ENCODE measurements around the gene ARX. TPM values are rescaled to one million over a fixed set of nuclear protein-coding genes. Genes with fewer than 3 reads are reported as not detected.

The ARX gene
- total RNA-seq, 1 experiment from 2014 or later, result not detected

DNA sequence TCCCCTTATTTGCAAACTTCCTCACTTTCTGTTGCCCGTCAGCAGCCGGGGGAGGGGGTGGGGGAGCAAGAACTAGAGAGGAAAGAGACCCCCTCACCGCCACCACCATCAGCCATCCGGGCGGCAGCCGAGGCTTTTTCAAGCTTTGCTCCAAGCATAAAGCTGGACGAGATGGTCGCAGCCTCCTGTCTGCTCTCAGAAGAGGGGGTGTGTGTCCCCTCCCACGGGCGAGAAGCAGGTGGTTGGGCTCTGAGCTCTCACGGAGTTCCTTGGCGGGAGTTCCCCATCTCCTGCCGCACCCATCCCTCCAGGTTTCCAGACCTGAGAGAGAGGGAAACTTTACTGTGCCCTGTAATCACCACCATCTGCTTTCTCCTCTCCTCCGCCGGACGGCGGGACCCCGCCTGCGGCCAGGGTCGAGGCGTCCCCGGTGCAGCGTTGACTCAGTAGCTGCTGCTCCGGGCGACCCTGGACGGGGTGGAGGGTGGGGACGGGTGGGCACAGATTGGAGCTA, 4.7 kb upstream of the ARX start:
- no peaks in the 10 kb centered on the region for H3K79me2 ChIP-seq (ENCODE audit: low read length)
- no peak overlapping the region for H3K27ac ChIP-seq (ENCODE audit: low read length)
- H3K4me2 ChIP-seq (ENCODE audit: low read depth, low read length, poor library complexity, severe bottlenecking), result peak overlapping the region; percentile 16
- H3K36me3 ChIP-seq (ENCODE audit: insufficient read depth, low read length), result no peaks in the 10 kb centered on the region
- DNase-seq, result no peak
- no peak overlapping the region for H2AFZ ChIP-seq (ENCODE audit: low read length)
- no peak overlapping the region for H3K9ac ChIP-seq (ENCODE audit: low read length)
- no peaks in the 10 kb centered on the region for H3K9me3 ChIP-seq (ENCODE audit: low read length)
- H3K9me2 ChIP-seq (replicated peaks; ENCODE audit: insufficient read depth, low read length), result no peaks in the 10 kb centered on the region
- H3K27me3 ChIP-seq (ENCODE audit: low read length), result no peaks in the 10 kb centered on the region
- no peak overlapping the region for H3K4me3 ChIP-seq (ENCODE audit: low read length)
- H3K4me1 ChIP-seq (ENCODE audit: low read length), result no peaks in the 10 kb centered on the region
- no peaks in the 10 kb centered on the region for H4K20me1 ChIP-seq (ENCODE audit: insufficient read depth, low read depth, low read length)

DNA sequence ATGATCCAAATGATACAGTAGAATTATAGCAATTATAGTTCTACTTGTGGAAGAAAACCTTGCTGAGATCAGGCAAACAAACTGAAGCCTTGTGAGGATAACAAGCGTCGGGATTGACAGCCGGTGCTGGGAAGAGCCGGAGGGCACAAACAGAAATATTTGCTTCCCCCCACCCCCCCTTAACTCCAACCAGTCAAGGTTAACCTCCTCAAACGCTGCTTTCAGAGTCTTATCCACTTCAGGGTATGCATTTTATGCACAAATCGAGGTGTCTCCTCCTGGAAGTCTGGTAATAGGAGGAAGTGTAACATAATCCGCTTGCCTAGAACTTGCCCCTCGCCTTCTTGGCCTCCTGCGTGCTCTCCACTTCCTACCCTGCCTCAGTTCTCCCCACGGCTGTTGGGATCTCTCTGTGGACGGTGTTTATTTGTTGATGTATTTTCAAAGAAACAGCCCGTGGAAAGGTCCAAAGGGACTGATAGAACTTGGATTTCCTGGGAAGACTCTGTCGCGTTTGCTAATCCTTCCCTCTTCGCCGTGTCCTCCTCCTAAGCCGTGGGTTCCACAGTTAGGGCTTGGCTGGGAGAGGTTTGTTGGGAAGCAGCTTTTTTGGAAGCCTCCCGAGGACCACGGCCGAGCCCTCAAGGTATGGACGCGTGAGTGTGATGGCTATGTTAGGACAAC, 4.1 kb upstream of the ARX start:
- Histone ChIP-seq H4K20me1 (ENCODE audit: insufficient read depth, low read depth, low read length) (no peaks in the 10 kb centered on the region), H3K4me2 (ENCODE audit: low read depth, low read length, poor library complexity, severe bottlenecking) (no peak overlapping the region), H3K36me3 (ENCODE audit: insufficient read depth, low read length) (no peaks in the 10 kb centered on the region), H3K4me3 (ENCODE audit: low read length) (no peak overlapping the region), H3K4me1 (ENCODE audit: low read length) (no peaks in the 10 kb centered on the region), H3K79me2 (ENCODE audit: low read length) (no peaks in the 10 kb centered on the region), H3K27me3 (ENCODE audit: low read length) (no peaks in the 10 kb centered on the region), H3K9ac (ENCODE audit: low read length) (no peak overlapping the region), H3K9me2 (replicated peaks; ENCODE audit: insufficient read depth, low read length) (no peaks in the 10 kb centered on the region), H2AFZ (ENCODE audit: low read length) (no peak overlapping the region), H3K27ac (ENCODE audit: low read length) (no peak overlapping the region), H3K9me3 (ENCODE audit: low read length) (no peaks in the 10 kb centered on the region)
- DNase-seq, result no peak

DNA sequence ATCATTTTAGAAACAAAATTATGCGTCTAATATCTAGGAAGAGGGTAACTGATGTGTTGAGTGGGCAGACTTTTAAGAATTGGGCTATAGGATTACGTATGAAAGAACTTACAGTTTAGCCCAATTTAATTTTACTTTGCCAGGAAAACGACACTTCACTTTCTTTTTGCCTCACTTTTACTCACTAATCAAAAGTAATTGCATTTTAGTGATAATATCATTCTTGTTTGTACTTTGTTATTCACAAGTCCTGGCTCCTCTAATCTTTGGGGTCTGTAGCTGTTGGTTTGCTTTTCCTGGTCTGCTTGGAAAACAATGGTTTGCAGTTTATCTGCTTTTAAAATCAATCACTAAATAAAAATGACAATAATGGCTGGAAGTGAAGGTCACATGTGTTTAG, 2.9 kb upstream of the ARX start:
- Histone ChIP-seq H3K9me3 (ENCODE audit: low read length) (no peaks in the 10 kb centered on the region), H3K27ac (ENCODE audit: low read length) (no peak overlapping the region), H2AFZ (ENCODE audit: low read length) (no peak overlapping the region), H4K20me1 (ENCODE audit: insufficient read depth, low read depth, low read length) (no peaks in the 10 kb centered on the region), H3K4me2 (ENCODE audit: low read depth, low read length, poor library complexity, severe bottlenecking) (no peak overlapping the region), H3K4me3 (ENCODE audit: low read length) (no peak overlapping the region), H3K36me3 (ENCODE audit: insufficient read depth, low read length) (no peaks in the 10 kb centered on the region), H3K79me2 (ENCODE audit: low read length) (no peaks in the 10 kb centered on the region), H3K9me2 (replicated peaks; ENCODE audit: insufficient read depth, low read length) (no peaks in the 10 kb centered on the region), H3K4me1 (ENCODE audit: low read length) (no peaks in the 10 kb centered on the region), H3K27me3 (ENCODE audit: low read length) (no peaks in the 10 kb centered on the region), H3K9ac (ENCODE audit: low read length) (no peak overlapping the region)
- DNase-seq, result no peak

DNA sequence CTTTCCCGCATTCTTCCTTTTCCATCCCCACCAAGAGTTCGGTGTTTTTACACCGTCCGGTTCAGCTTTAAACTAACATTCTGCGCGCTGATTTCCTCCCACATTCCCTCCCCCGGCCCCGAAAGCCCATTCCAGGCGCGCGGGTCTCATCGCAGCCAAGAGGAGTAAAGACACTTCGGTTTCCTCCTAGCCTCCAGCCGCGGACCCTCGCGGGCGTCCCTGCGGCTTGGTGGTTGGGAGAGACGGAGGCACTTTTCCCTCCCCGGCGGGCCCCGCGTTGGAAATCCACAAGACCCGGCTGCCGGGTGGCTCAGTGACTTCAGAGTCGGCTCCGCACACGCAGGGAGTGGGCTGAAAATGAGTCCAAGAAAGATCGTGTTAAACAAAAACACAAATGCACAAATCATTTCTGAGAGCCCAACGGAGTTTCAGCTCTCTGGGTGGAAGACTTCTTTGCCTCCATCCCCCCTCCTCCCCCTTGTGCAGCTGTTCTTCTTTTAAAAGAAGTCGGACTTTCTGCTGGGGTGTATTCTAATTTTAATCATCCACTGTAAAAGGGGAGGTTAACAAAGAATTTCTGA, 2.0 kb upstream of the ARX start:
- Histone ChIP-seq H3K27ac (ENCODE audit: low read length) (no peak overlapping the region), H3K9me3 (ENCODE audit: low read length) (no peaks in the 10 kb centered on the region), H3K36me3 (ENCODE audit: insufficient read depth, low read length) (no peaks in the 10 kb centered on the region), H3K9ac (ENCODE audit: low read length) (no peak overlapping the region), H4K20me1 (ENCODE audit: insufficient read depth, low read depth, low read length) (no peaks in the 10 kb centered on the region), H3K9me2 (replicated peaks; ENCODE audit: insufficient read depth, low read length) (no peaks in the 10 kb centered on the region), H3K4me2 (ENCODE audit: low read depth, low read length, poor library complexity, severe bottlenecking) (no peak overlapping the region), H2AFZ (ENCODE audit: low read length) (no peak overlapping the region), H3K27me3 (ENCODE audit: low read length) (no peaks in the 10 kb centered on the region), H3K4me3 (ENCODE audit: low read length) (no peak overlapping the region), H3K79me2 (ENCODE audit: low read length) (no peaks in the 10 kb centered on the region), H3K4me1 (ENCODE audit: low read length) (no peaks in the 10 kb centered on the region)
- DNase-seq, result no peak

DNA sequence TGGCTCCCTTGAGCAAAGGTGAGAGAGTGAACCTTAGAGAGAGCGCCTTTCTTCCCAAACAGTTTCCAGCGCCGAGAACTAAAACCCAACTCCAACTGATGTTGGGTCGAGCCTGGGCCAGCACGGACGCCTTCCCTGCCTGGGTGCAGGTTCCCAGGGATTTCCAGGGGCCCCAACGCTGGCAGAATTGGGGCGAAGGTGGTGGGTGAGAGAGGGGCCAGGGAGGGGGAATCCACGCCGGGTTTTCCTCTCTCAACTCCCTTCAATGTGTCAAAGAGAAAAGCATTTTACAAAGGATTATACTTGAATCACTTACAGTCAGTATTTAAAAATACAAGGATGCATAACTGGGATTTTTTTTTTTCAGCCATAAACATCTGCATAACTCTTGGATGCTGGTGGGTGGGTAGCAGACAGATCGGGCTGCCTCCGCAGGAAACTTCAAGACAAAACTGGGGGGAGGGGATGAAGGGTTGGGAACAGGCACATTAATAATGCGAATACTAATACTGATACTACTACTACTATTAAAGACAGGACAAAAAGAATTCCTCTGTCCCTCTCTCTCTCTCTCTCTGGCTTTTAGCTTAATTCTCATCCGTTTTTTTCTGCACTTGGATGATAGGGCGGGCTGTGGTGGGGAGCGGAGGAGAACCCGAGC, 1.3 kb upstream of the ARX start:
- H3K4me1 ChIP-seq (ENCODE audit: low read length), result no peaks in the 10 kb centered on the region
- H3K36me3 ChIP-seq (ENCODE audit: insufficient read depth, low read length), result no peaks in the 10 kb centered on the region
- no peak overlapping the region for H3K9ac ChIP-seq (ENCODE audit: low read length)
- H4K20me1 ChIP-seq (ENCODE audit: insufficient read depth, low read depth, low read length), result no peaks in the 10 kb centered on the region
- no peak for DNase-seq
- no peaks in the 10 kb centered on the region for H3K79me2 ChIP-seq (ENCODE audit: low read length)
- no peaks in the 10 kb centered on the region for H3K27me3 ChIP-seq (ENCODE audit: low read length)
- H3K4me3 ChIP-seq (ENCODE audit: low read length), result no peak overlapping the region
- no peaks in the 10 kb centered on the region for H3K9me3 ChIP-seq (ENCODE audit: low read length)
- H3K4me2 ChIP-seq (ENCODE audit: low read depth, low read length, poor library complexity, severe bottlenecking), result no peak overlapping the region
- H3K9me2 ChIP-seq (replicated peaks; ENCODE audit: insufficient read depth, low read length), result no peaks in the 10 kb centered on the region
- no peak overlapping the region for H2AFZ ChIP-seq (ENCODE audit: low read length)
- no peak overlapping the region for H3K27ac ChIP-seq (ENCODE audit: low read length)

DNA sequence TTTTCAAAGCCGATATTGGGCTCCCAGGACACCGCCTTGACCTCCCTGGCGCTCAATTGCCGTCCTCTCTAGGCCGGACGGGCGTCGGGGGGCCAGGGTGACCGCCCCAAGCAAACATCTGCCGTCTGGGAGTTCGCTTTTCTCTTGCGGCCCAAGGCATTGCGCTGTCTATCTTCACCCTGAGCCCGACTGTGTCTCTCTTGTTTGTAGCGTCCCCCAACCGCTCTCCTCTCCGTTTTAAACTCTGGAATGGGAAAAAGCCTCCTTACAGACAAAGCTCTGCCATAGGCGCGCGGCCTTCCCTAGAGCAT, 551 bp upstream of the ARX start:
- Histone ChIP-seq H3K27ac (ENCODE audit: low read length) (no peak overlapping the region), H3K4me1 (ENCODE audit: low read length) (no peaks in the 10 kb centered on the region), H3K9ac (ENCODE audit: low read length) (no peak overlapping the region), H2AFZ (ENCODE audit: low read length) (no peak overlapping the region), H4K20me1 (ENCODE audit: insufficient read depth, low read depth, low read length) (no peaks in the 10 kb centered on the region), H3K27me3 (ENCODE audit: low read length) (no peaks in the 10 kb centered on the region), H3K9me2 (replicated peaks; ENCODE audit: insufficient read depth, low read length) (no peaks in the 10 kb centered on the region), H3K36me3 (ENCODE audit: insufficient read depth, low read length) (no peaks in the 10 kb centered on the region), H3K79me2 (ENCODE audit: low read length) (no peaks in the 10 kb centered on the region), H3K4me3 (ENCODE audit: low read length) (no peak overlapping the region), H3K4me2 (ENCODE audit: low read depth, low read length, poor library complexity, severe bottlenecking) (no peak overlapping the region), H3K9me3 (ENCODE audit: low read length) (no peaks in the 10 kb centered on the region)
- DNase-seq, result no peak

DNA sequence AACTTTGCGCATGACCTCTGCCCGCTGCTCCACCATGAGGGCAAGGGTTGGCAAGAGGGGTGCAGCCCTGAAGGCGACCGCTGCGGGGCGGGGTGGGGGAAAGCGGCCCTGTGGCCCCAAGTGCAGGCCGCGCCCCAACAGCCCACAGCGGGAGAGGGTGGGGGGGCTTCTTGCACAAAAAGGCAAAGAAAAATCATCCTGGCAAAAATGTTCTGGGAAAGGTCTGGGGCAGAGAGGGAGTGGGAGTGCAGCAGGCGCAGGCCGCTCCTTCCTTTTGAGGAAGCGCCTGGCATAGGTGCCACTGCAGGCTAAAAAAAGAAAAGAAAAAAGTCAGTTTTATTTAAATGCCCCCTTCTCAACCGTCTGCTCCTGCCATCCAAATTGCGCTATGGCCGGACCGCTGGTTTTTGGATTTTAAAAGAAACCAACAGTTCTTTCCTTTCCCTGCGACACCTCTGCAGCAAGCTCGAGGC, 1.4 kb downstream of the ARX start:
- H3K9me2 ChIP-seq (replicated peaks; ENCODE audit: insufficient read depth, low read length), result no peaks in the 10 kb centered on the region
- H3K36me3 ChIP-seq (ENCODE audit: insufficient read depth, low read length), result no peaks in the 10 kb centered on the region
- no peak overlapping the region for H3K27ac ChIP-seq (ENCODE audit: low read length)
- no peaks in the 10 kb centered on the region for H3K79me2 ChIP-seq (ENCODE audit: low read length)
- no peak overlapping the region for H3K4me3 ChIP-seq (ENCODE audit: low read length)
- H3K9me3 ChIP-seq (ENCODE audit: low read length), result no peaks in the 10 kb centered on the region
- no peak overlapping the region for H3K4me2 ChIP-seq (ENCODE audit: low read depth, low read length, poor library complexity, severe bottlenecking)
- no peak overlapping the region for H2AFZ ChIP-seq (ENCODE audit: low read length)
- H3K27me3 ChIP-seq (ENCODE audit: low read length), result no peaks in the 10 kb centered on the region
- H3K9ac ChIP-seq (ENCODE audit: low read length), result no peak overlapping the region
- no peak for DNase-seq
- H3K4me1 ChIP-seq (ENCODE audit: low read length), result no peaks in the 10 kb centered on the region
- H4K20me1 ChIP-seq (ENCODE audit: insufficient read depth, low read depth, low read length), result no peaks in the 10 kb centered on the region

DNA sequence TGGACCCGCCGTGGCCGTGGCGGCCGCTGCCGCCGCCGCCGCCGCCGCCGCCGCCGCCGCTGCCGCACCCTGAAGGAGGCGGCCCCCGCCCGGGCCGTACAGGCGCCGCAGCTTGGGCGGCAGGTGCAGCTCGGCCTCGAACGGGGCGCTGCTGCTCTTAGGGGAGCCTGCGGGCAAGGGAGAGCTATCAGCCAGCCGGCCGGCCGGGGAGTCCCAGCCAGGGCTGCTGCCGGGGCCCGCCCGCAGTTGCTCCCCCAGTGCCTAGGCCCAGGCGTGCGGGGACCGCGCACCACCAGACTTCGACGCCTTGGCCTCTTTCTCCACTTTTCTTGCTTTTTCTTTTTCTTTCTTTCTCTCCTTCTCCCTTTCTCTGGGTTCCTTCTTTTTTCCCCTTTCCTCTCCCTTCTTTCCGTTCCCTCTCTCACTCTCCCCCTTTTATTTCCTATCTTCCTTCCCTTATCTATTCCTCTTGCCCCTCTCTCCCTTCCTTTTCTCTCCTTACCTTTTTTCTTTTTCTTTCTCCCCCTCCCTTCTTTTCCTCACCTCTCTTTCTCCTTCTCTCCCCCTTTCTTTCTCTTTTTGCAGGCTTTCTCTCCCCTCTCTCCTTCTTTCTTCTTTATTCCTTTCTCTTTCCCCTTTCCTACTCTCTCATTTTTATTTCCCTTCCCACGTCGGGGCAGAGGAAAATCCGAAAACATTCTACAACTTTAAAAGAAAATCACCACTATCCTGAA, 2.0 kb downstream of the ARX start:
- Histone ChIP-seq H3K4me1 (ENCODE audit: low read length) (no peaks in the 10 kb centered on the region), H3K9me2 (replicated peaks; ENCODE audit: insufficient read depth, low read length) (no peaks in the 10 kb centered on the region), H3K9me3 (ENCODE audit: low read length) (no peaks in the 10 kb centered on the region), H3K9ac (ENCODE audit: low read length) (no peak overlapping the region), H2AFZ (ENCODE audit: low read length) (no peak overlapping the region), H3K36me3 (ENCODE audit: insufficient read depth, low read length) (no peaks in the 10 kb centered on the region), H3K4me2 (ENCODE audit: low read depth, low read length, poor library complexity, severe bottlenecking) (peak overlapping the region; percentile 15), H3K4me3 (ENCODE audit: low read length) (peak overlapping the region; percentile 34; the same call in 1 of the 2 replicates), H3K79me2 (ENCODE audit: low read length) (no peaks in the 10 kb centered on the region), H3K27ac (ENCODE audit: low read length) (no peak overlapping the region), H4K20me1 (ENCODE audit: insufficient read depth, low read depth, low read length) (no peaks in the 10 kb centered on the region), H3K27me3 (ENCODE audit: low read length) (no peaks in the 10 kb centered on the region)
- peak; percentile 62 for DNase-seq

All from Karpas-422 (cell line).